Glomerular visceral epithelial cell (primary cell): ENCODE results near the gene PBX2.
"Not testable (repeated sequence)": the region's sequence is repeated elsewhere in the genome, so short reads cannot be mapped to it uniquely, and the experiment has no call there.

Experiments
- DNase-seq: peaks from one replicate; pipeline ENCODE4 v3.0.0-alpha.2; 2016; ENCODE audit errors: extremely low spot score

Gene PBX2

GRCh38 chr6:32203426-32204267, 13.6 kb upstream of the PBX2 start:
- no peak for DNase-seq

GRCh38 chr6:32202186-32202585, 12.2 kb upstream of the PBX2 start:
- no peak for DNase-seq

- DNase-seq, result no peak
Measured at GRCh38 chr6:32200711-32201475, 10.9 kb upstream of the PBX2 start.

- DNase-seq, result no peak
Measured at GRCh38 chr6:32198866-32199265, 8.9 kb upstream of the PBX2 start.

- no peak for DNase-seq
Measured at GRCh38 chr6:32198345-32198696, 8.3 kb upstream of the PBX2 start.

GRCh38 chr6:32196682-32197616, 6.9 kb upstream of the PBX2 start:
- DNase-seq, result no peak

- DNase-seq, result peak; percentile 80
Measured at GRCh38 chr6:32195902-32196681, 6.1 kb upstream of the PBX2 start.

- DNase-seq, result peak; percentile 100
Measured at GRCh38 chr6:32195652-32195901, 5.6 kb upstream of the PBX2 start.

- DNase-seq, result peak; percentile 47
Measured at GRCh38 chr6:32194825-32195651, 5.0 kb upstream of the PBX2 start.

- no peak for DNase-seq
Measured at GRCh38 chr6:32194388-32194787, 4.4 kb upstream of the PBX2 start.

GRCh38 chr6:32193096-32193495, 3.1 kb upstream of the PBX2 start:
- DNase-seq, result not testable (repeated sequence)

GRCh38 chr6:32192608-32193039, 2.6 kb upstream of the PBX2 start, which contains the start of gene GPSM3:
Gene GPSM3, minus strand, starts transcription at chr6:32192643. Its CDS starts 130 bp downstream, at chr6:32192513.
- DNase-seq, result no peak

- no peak for DNase-seq
Measured at GRCh38 chr6:32191696-32192607, 1.9 kb upstream of the PBX2 start.

- no peak for DNase-seq
Measured at GRCh38 chr6:32190911-32191677, 1.1 kb upstream of the PBX2 start.

GRCh38 chr6:32189742-32190053, 304 bp downstream of the PBX2 start:
- no peak for DNase-seq

- no peak for DNase-seq
Measured at GRCh38 chr6:32189069-32189741, 797 bp downstream of the PBX2 start.

GRCh38 chr6:32188381-32189068, 1.5 kb downstream of the PBX2 start:
- no peak for DNase-seq
